ENCODE measurements around the gene MAPK14. TPM values are rescaled to one million over a fixed set of nuclear protein-coding genes. Genes with fewer than 3 reads are reported as not detected.

MAPK14 gene
- total and polyA plus RNA-seq, 9 of the 15 experiments (the other 6 are each of a cell fraction or from before 2014, with no cell fraction given), result 8.8 to 62.7 (median 35.5) TPM

- no peaks in the 10 kb centered on the region for H3K36me3 ChIP-seq (ENCODE audit: control insufficient read depth, insufficient read depth, low read length)
- DNase-seq (ENCODE audit: extremely low read depth in 1 of 4, low spot score in 3 of 4) (no peak), ATAC-seq (no peak), FAIRE-seq (no peak)
- in situ Hi-C loops (cut with MboI) (no loop called here), intact Hi-C loops (cut with micrococcal nuclease) (no loop called here)
- 2% methylated on average over 4 of the region's 4 CpGs for WGBS (ENCODE audit: insufficient coverage, low coverage, missing lambda C conversion rate)
- no peaks in the 10 kb centered on the region for H3K4me1 ChIP-seq (replicated peaks in 1 of 2; ENCODE audit: control insufficient read depth in 2 of 2, insufficient read depth in 2 of 2, low read length in 2 of 2)
- no peak overlapping the region for H2AFZ ChIP-seq (ENCODE audit: low read depth, low read length)
- POLR2A ChIA-PET, result interaction anchor here (0.5 to 0.8 kb wide), 2 partner anchors 52 to 334 kb away, joined by 3 to 4 read pairs; no protein-coding TSS in a partner anchor
- H3K27ac ChIP-seq (ENCODE audit: extremely low read depth, low read depth, low read length), result no peak overlapping the region
- no peaks in the 10 kb centered on the region for H4K20me1 ChIP-seq (replicated peaks; ENCODE audit: control insufficient read depth, insufficient read depth, low read length)
- H3K9me3 ChIP-seq (replicated peaks; ENCODE audit: control insufficient read depth, insufficient read depth, low read depth, low read length), result no peaks in the 10 kb centered on the region
- H3K4me2 ChIP-seq (ENCODE audit: insufficient read depth, low read length), result no peak overlapping the region
- no peak overlapping the region for H3K9ac ChIP-seq (ENCODE audit: insufficient read depth in 1 of 2, low read depth in 2 of 2, low read length in 2 of 2)
- no peaks in the 10 kb centered on the region for H3K79me2 ChIP-seq (ENCODE audit: control insufficient read depth, insufficient read depth, low read length)
- no peak overlapping the region for H3K4me3 ChIP-seq
- peaks cover 29 to 33% of the 10 kb centered on the region in 2 experiments for H3K27me3 ChIP-seq (ENCODE audit: control insufficient read depth in 2 of 2, insufficient read depth in 2 of 2, low read length in 2 of 2)
- no TSS peak for BruUV-seq (replicated peaks)
- CTCF ChIA-PET (ENCODE audit: low intra/inter-chr PET ratio), result interaction anchor here (0.7 kb wide), 1 partner anchor 22 kb away, joined by 3 read pairs; no protein-coding TSS in a partner anchor
- TF ChIP-seq CEBPB (tag; IDR thresholded peaks at IDR 0.05), result no peak
- TF ChIP-seq TRIM24 (IDR thresholded peaks at IDR 0.05), result no peak
- TF ChIP-seq ATF1 (CRISPR knock-in tag; IDR thresholded peaks at IDR 0.05), result no peak
- no peak for TF ChIP-seq ATF1 (tag; IDR thresholded peaks at IDR 0.05)
- TF ChIP-seq, protein P1, sequence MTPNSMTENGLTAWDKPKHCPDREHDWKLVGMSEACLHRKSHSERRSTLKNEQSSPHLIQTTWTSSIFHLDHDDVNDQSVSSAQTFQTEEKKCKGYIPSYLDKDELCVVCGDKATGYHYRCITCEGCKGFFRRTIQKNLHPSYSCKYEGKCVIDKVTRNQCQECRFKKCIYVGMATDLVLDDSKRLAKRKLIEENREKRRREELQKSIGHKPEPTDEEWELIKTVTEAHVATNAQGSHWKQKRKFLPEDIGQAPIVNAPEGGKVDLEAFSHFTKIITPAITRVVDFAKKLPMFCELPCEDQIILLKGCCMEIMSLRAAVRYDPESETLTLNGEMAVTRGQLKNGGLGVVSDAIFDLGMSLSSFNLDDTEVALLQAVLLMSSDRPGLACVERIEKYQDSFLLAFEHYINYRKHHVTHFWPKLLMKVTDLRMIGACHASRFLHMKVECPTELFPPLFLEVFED (CRISPR knock-in tag; conservative IDR thresholded peaks at IDR 0.05), result no peak
- no peak for TF ChIP-seq KDM1A (IDR thresholded peaks at IDR 0.05)
- TF ChIP-seq RBM39 (optimal IDR thresholded peaks at IDR 0.05; ENCODE audit: low read depth, low read length), result no peak
- no peak for TF ChIP-seq ZNF316 (IDR thresholded peaks at IDR 0.05)
- no peaks in the 10 kb centered on the region for H3K9me1 ChIP-seq (ENCODE audit: control insufficient read depth, insufficient read depth, low read length)
These were observed 42.9 kb upstream of the MAPK14 start for GRCh38 chr6:35984701-35985100.
